Vagina (tissue), 2 donors: Measurements from ENCODE around the gene MBD4.
"Not testable (repeated sequence)": the region's sequence is repeated elsewhere in the genome, so short reads cannot be mapped to it uniquely, and the experiment has no call there.

Experiments used
- CTCF ChIP-seq, 3 experiments: fragments of 450-650 bp in 2 of 3; fragments of 200-600 bp in 1 of 3; sonication (generic) in 1 of 3; IDR thresholded peaks; one replicate each; pipeline ENCODE4 v1.5.1; 2017 to 2019; ENCODE audit warnings: antibody characterized with exemption in 3 of 3, mild to moderate bottlenecking in 2 of 3, moderate library complexity in 2 of 3
- POLR2A ChIP-seq, 2 donors: fragments of 450-650 bp; IDR thresholded peaks; one replicate each; pipeline ENCODE4 v1.6.1; 2017; ENCODE audit warnings: antibody characterized with exemption in 2 of 2, mild to moderate bottlenecking in 2 of 2, moderate library complexity in 2 of 2
- POLR2AphosphoS5 ChIP-seq, 2 donors: sonication (generic); formaldehyde crosslinking; IDR thresholded peaks; one replicate each; pipeline ENCODE4 v1.9.0; 2017; ENCODE audit warnings: antibody characterized with exemption in 2 of 2, mild to moderate bottlenecking in 2 of 2, low read depth in 1 of 2; ENCODE audit not compliant: insufficient read depth in 1 of 2

DNA sequence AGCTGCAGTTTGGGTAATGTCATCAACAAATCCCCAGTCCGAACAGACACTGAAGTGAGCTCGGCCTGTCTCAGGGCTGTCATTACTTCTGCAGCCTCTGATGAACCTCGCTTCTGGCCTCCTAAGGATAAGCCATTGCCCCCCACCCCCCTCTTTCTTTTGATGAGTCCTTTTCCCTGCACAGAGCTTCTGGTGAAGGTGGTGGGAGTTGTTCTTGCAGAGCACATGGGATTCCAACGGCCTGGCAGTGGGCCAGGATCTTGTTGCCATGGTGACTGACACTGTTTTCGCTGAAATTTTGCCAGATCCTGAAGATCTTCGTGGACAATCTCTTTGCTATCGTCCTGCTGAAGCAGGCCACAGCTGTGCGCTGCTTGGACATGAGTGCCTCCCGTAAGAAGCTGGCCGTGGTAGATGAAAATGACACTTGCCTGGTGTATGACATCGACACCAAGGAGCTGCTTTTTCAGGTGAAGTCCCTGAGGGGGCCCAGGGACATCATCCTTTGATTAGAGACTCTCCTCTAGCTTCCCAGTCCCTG, 41.5 kb upstream of the MBD4 start:
- not testable (repeated sequence) for TF ChIP-seq CTCF (IDR thresholded peaks at IDR 0.05); POLR2A (IDR thresholded peaks at IDR 0.05); POLR2AphosphoS5 (IDR thresholded peaks at IDR 0.05; ENCODE audit: insufficient read depth in 1 of 2, low read depth in 1 of 2)
